ENCODE results near the gene CACNB2. TPM values are rescaled to one million over a fixed set of nuclear protein-coding genes. Genes with fewer than 3 reads are reported as not detected.

Gene CACNB2
- total RNA-seq, 2 donors from 2014 or later, result 19.0 to 20.6 TPM

DNA sequence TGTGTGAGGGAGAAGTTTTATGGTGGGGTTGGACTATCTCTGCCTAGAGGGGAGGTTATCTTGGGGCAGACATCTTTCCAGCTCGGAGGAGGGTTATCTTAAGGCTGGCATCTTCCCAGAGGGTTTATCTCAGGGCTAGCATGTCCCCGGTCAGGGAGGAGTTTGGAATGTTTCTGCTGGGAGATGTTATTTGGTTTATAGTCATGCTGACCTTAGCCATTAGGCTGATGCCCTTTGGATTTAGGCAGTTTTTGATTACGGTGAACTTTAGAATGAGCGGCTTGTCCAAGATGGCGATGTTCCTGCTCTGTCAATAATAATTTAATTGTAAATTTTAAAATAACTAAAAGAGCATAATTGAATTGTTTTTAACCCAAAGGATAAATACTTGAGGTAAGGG is 236.4 kb downstream of the CACNB2 start:
- TF ChIP-seq CTCF (IDR thresholded peaks at IDR 0.05), result no peak
- no peak overlapping the region for H3K27ac ChIP-seq
- peaks cover 0 to 7% of the 10 kb centered on the region in 2 donors for H3K4me1 ChIP-seq
- no peak overlapping the region for H3K4me3 ChIP-seq
- no peak for DNase-seq (ENCODE audit: low spot score)
- H3K36me3 ChIP-seq, result no peaks in the 10 kb centered on the region
- H3K9me3 ChIP-seq, result no peaks in the 10 kb centered on the region
- H3K27me3 ChIP-seq, result no peaks in the 10 kb centered on the region

GRCh38 chr10:18377898-18378297 is 237.7 kb downstream of the CACNB2 start:
- H3K4me3 ChIP-seq, result no peak overlapping the region
- H3K9me3 ChIP-seq, result no peaks in the 10 kb centered on the region
- H3K27me3 ChIP-seq, result no peaks in the 10 kb centered on the region
- H3K27ac ChIP-seq, result peak overlapping the region in 1 of 2 donors; percentile 52
- TF ChIP-seq CTCF (IDR thresholded peaks at IDR 0.05), result no peak
- no peak for DNase-seq (ENCODE audit: low spot score)
- H3K4me1 ChIP-seq, result peaks cover 0 to 7% of the 10 kb centered on the region in 2 donors
- H3K36me3 ChIP-seq, result no peaks in the 10 kb centered on the region

GRCh38 chr10:18378766-18379165 is 238.5 kb downstream of the CACNB2 start:
- no peak for TF ChIP-seq CTCF (IDR thresholded peaks at IDR 0.05)
- Histone ChIP-seq H3K4me1 (peaks cover 0 to 7% of the 10 kb centered on the region in 2 donors), H3K36me3 (no peaks in the 10 kb centered on the region), H3K27me3 (no peaks in the 10 kb centered on the region), H3K4me3 (no peak overlapping the region), H3K27ac (peak overlapping the region in 1 of 2 donors; percentile 52), H3K9me3 (no peaks in the 10 kb centered on the region)
- no peak for DNase-seq (ENCODE audit: low spot score)

- no peak overlapping the region for H3K27ac ChIP-seq
- no peaks in the 10 kb centered on the region for H3K36me3 ChIP-seq
- peaks cover 0 to 7% of the 10 kb centered on the region in 2 donors for H3K4me1 ChIP-seq
- no peak overlapping the region for H3K4me3 ChIP-seq
- H3K9me3 ChIP-seq, result no peaks in the 10 kb centered on the region
- no peak for TF ChIP-seq CTCF (IDR thresholded peaks at IDR 0.05)
- no peak for DNase-seq (ENCODE audit: low spot score)
- H3K27me3 ChIP-seq, result no peaks in the 10 kb centered on the region
Observed at GRCh38 chr10:18381679-18382078, 241.5 kb downstream of the CACNB2 start.

- Histone ChIP-seq H3K36me3 (no peaks in the 10 kb centered on the region), H3K4me1 (peaks cover 0 to 24% of the 10 kb centered on the region in 2 donors), H3K4me3 (no peak overlapping the region), H3K27ac (peak overlapping the region in 1 of 2 donors; percentile 0), H3K27me3 (no peaks in the 10 kb centered on the region), H3K9me3 (no peaks in the 10 kb centered on the region)
- no peak for DNase-seq (ENCODE audit: low spot score)
- TF ChIP-seq CTCF (IDR thresholded peaks at IDR 0.05), result no peak
Observed at GRCh38 chr10:18397906-18398305, 257.7 kb downstream of the CACNB2 start.

GRCh38 chr10:18399158-18399557 is 258.9 kb downstream of the CACNB2 start:
- Histone ChIP-seq H3K36me3 (no peaks in the 10 kb centered on the region), H3K27ac (no peak overlapping the region), H3K9me3 (no peaks in the 10 kb centered on the region), H3K4me3 (no peak overlapping the region), H3K27me3 (no peaks in the 10 kb centered on the region), H3K4me1 (peaks cover 0 to 15% of the 10 kb centered on the region in 2 donors)
- no peak for DNase-seq (ENCODE audit: low spot score)
- no peak for TF ChIP-seq CTCF (IDR thresholded peaks at IDR 0.05)
